ENCODE measurements around the gene SNX30. TPM values are rescaled to one million over a fixed set of nuclear protein-coding genes. Genes with fewer than 3 reads are reported as not detected.

SNX30 gene
- total RNA-seq, 1 experiment from 2014 or later = 32.5 TPM

DNA sequence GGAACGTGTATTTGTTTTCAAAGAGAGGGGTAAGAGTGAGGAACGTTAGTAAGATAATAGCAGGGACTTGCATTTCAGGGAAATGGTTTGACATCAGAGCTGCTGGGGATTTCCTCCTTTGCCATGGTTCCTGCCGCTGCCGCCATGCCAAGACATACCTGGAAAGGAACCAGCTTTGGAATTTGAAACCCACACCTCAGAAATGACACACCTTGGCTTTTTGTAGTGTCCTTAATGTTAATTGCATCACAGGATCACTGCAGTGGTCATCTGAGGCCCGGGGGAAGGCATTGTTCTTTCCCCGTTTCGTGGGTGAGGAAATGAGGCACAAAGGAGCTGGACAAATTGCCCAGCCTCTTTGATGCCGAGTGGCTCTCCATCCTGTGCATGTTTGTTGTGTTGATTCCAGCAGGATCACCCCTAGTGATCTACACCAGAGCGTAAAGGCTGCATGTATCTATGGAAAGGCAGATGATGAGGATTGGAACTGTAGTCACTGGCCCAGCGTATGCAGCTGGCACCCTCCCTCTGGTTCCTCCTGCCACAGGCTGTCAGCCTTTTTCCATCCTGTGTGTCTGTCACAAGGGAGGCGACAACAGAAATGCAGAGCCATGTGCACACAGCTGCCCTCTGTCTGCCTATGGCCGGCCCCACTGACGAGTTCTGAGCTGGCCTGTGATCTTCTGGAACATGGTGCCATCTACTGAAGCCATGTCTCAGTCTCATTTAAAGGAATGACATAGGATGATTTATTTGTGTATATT, 102.4 kb downstream of the SNX30 start:
- Histone ChIP-seq H3K4me3 (no peak overlapping the region), H2AFZ (no peak overlapping the region), H3F3A (ENCODE audit: insufficient read depth, low read depth) (no peaks in the 10 kb centered on the region), H3K79me2 (ENCODE audit: low read depth) (no peaks in the 10 kb centered on the region), H3K27me3 (ENCODE audit: insufficient read depth, low read depth) (no peaks in the 10 kb centered on the region), H3K27ac (no peak overlapping the region), H3K4me1 (replicated peaks; ENCODE audit: insufficient read depth) (no peaks in the 10 kb centered on the region), H3K9me2 (ENCODE audit: insufficient read depth) (no peaks in the 10 kb centered on the region), H3K36me3 (ENCODE audit: low read depth) (no peaks in the 10 kb centered on the region), H3K9me3 (ENCODE audit: insufficient read depth, low read depth) (no peaks in the 10 kb centered on the region), H4K20me1 (ENCODE audit: insufficient read depth) (no peaks in the 10 kb centered on the region; the same call in 1 of the 2 replicates), H3K4me2 (no peak overlapping the region)
- CTCF ChIA-PET = interaction anchor here (0.6 kb wide), 1 partner anchor 373 kb away, joined by 9 read pairs; no protein-coding TSS in a partner anchor
- TF ChIP-seq, protein P1, sequence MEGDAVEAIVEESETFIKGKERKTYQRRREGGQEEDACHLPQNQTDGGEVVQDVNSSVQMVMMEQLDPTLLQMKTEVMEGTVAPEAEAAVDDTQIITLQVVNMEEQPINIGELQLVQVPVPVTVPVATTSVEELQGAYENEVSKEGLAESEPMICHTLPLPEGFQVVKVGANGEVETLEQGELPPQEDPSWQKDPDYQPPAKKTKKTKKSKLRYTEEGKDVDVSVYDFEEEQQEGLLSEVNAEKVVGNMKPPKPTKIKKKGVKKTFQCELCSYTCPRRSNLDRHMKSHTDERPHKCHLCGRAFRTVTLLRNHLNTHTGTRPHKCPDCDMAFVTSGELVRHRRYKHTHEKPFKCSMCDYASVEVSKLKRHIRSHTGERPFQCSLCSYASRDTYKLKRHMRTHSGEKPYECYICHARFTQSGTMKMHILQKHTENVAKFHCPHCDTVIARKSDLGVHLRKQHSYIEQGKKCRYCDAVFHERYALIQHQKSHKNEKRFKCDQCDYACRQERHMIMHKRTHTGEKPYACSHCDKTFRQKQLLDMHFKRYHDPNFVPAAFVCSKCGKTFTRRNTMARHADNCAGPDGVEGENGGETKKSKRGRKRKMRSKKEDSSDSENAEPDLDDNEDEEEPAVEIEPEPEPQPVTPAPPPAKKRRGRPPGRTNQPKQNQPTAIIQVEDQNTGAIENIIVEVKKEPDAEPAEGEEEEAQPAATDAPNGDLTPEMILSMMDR (conservative IDR thresholded peaks at IDR 0.05) = no peak
- POLR2A ChIA-PET (ENCODE audit: unreplicated experiment) = interaction anchor here (0.7 kb wide), 1 partner anchor 581 kb away, joined by 7 read pairs; no protein-coding TSS in a partner anchor
- no TSS peak for BruUV-seq (replicated peaks)
- no peak for DNase-seq
- intact Hi-C loops (cut with micrococcal nuclease; ENCODE audit: unreplicated experiment) = no loop called here

DNA sequence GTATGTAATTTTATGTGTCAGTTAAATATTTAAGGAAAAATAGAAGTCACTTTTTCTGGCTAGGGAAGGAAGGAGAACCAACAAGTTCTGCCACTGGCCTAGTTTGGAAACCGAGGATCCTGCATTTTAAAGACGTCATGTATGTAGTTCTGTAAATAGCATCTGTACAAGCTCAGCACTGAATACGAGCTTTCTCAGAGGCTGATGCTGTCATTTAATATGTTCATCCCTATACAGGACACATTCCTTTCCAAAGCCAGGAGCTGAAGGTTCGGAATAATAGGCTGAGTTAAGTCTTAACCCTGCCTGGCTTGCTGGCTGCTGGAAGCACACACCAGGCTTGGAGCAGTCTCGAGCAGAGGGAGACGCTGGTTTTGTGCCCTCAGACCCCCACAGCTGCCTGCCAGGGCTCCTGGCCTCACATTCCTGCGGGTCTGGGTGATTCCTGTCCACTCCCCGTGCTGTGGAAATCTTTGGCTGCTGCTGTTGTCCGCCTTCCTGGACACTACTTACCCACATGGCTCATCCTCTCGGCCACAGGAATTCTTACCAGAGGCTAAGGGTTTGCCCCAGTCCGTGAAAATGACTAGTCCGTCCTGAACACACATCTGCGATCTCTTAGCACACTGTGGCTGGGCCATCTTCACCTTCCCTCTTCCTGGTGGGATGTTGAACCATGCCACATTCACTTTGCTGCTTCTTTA, 103.5 kb downstream of the SNX30 start:
- intact Hi-C loops (cut with micrococcal nuclease; ENCODE audit: unreplicated experiment) = no loop called here
- no TSS peak for BruUV-seq (replicated peaks)
- CTCF ChIA-PET = no interaction called here

DNA sequence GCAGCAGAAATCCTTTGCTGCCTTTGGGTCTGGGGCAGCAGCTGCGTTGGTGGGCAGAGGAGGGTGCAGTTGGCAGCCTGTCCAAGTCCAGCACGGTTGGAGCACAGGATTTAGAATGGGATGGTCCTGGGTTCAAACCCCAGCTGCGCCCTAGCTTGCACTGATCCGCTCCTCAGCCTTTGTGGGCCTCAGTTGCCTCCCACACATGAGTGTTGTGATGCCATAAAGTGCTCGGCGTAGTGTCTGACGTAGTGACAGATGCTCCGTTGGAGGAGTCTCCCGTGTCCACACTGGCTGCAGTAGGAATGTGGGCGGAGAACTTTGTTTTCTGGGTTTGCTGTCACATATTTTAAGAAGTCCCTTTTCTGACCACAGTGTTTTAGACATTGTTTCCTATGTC, 104.1 kb downstream of the SNX30 start:
- H3K9me2 ChIP-seq (ENCODE audit: insufficient read depth) = no peaks in the 10 kb centered on the region
- TF ChIP-seq EZH2 (IDR thresholded peaks at IDR 0.05; ENCODE audit: low read depth) = no peak
- TF ChIP-seq, protein P1 (conservative IDR thresholded peaks at IDR 0.05) = no peak
- no peaks in the 10 kb centered on the region for H3K27me3 ChIP-seq (ENCODE audit: insufficient read depth, low read depth)
- H4K20me1 ChIP-seq (ENCODE audit: insufficient read depth) = no peaks in the 10 kb centered on the region; the same call in 1 of the 2 replicates
- no peak overlapping the region for H3K4me3 ChIP-seq
- no peak for DNase-seq
- no peaks in the 10 kb centered on the region for H3K79me2 ChIP-seq (ENCODE audit: low read depth)
- H3K4me2 ChIP-seq = no peak overlapping the region
- H2AFZ ChIP-seq = no peak overlapping the region
- no peaks in the 10 kb centered on the region for H3K36me3 ChIP-seq (ENCODE audit: low read depth)
- intact Hi-C loops (cut with micrococcal nuclease; ENCODE audit: unreplicated experiment) = no loop called here
- BruUV-seq (replicated peaks) = no TSS peak
- no peaks in the 10 kb centered on the region for H3K9me3 ChIP-seq (ENCODE audit: insufficient read depth, low read depth)
- ChIA-PET CTCF (no interaction called here), POLR2A (ENCODE audit: unreplicated experiment) (no interaction called here)
- H3K27ac ChIP-seq = no peak overlapping the region
- H3F3A ChIP-seq (ENCODE audit: insufficient read depth, low read depth) = no peaks in the 10 kb centered on the region
- no peaks in the 10 kb centered on the region for H3K4me1 ChIP-seq (replicated peaks; ENCODE audit: insufficient read depth)

More for the DNA sequence above, 103.5 kb downstream of the SNX30 start:
- TF ChIP-seq, protein P1 (conservative IDR thresholded peaks at IDR 0.05) = no peak
- TF ChIP-seq EZH2 (IDR thresholded peaks at IDR 0.05; ENCODE audit: low read depth) = no peak
- Histone ChIP-seq H3K27ac (no peak overlapping the region), H3K36me3 (ENCODE audit: low read depth) (no peaks in the 10 kb centered on the region), H4K20me1 (ENCODE audit: insufficient read depth) (no peaks in the 10 kb centered on the region; the same call in 1 of the 2 replicates), H3K27me3 (ENCODE audit: insufficient read depth, low read depth) (no peaks in the 10 kb centered on the region), H2AFZ (no peak overlapping the region), H3K9me2 (ENCODE audit: insufficient read depth) (no peaks in the 10 kb centered on the region), H3K4me2 (no peak overlapping the region), H3K4me3 (no peak overlapping the region), H3K79me2 (ENCODE audit: low read depth) (no peaks in the 10 kb centered on the region), H3K4me1 (replicated peaks; ENCODE audit: insufficient read depth) (no peaks in the 10 kb centered on the region), H3K9me3 (ENCODE audit: insufficient read depth, low read depth) (no peaks in the 10 kb centered on the region), H3F3A (ENCODE audit: insufficient read depth, low read depth) (no peaks in the 10 kb centered on the region)
- DNase-seq = no peak
- POLR2A ChIA-PET (ENCODE audit: unreplicated experiment) = no interaction called here
